ENCODE measurements around the gene WFIKKN2. TPM values are rescaled to one million over a fixed set of nuclear protein-coding genes. Genes with fewer than 3 reads are reported as not detected.

The WFIKKN2 gene
- total RNA-seq, 2 experiments from 2014 or later: not detected

DNA sequence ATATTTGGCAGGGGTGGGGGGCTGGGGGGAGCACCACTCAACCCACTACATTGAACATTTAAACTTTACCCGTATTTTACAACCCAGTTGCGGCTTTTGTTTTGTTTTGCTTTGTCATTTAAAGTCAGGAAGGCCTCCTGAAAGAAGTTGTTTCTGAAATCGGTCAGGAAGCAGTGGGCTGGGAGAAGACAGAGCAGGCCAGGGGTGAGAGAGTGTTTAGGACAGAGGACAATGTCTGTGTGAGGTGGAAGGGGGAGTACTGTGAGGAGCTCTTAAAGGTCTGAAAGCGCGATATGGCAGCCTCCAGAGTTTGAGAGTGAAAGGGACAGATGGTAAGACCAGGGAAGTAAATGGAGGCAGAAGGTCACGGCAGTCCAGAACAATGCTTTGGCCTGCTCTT, 6.1 kb upstream of the WFIKKN2 start:
- no TSS peak for BruUV-seq (replicated peaks)

DNA sequence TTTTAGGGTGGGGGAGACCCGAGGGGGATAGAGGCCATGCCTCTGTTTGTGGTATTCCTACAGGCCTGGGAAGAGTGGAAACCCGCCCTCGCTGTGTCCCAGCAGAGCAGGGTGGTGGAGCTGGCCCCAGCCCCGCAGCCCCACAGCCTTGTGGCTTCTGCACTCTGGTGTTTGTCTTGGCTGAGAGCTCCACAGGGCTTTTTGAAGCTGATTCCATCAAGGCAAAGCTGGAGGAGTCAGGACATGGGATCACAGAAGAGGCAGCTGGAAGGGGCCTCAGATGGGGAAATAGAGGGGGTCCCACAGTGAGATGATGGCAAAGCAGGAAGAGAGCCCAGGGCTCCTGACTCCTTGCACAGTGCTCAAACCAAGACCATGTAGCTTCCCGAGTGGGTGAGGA, 5.0 kb upstream of the WFIKKN2 start:
- intact Hi-C loops (cut with micrococcal nuclease; ENCODE audit: unreplicated experiment): no loop called here
- POLR2A ChIA-PET: interaction anchor here (0.9 kb wide), 1 partner anchor 78 kb away, joined by 3 read pairs; no protein-coding TSS in a partner anchor
- BruUV-seq (replicated peaks): no TSS peak

More for the DNA sequence above, 6.1 kb upstream of the WFIKKN2 start:
- H2AFZ ChIP-seq (ENCODE audit: low read length): peak overlapping the region; percentile 16; the same call in 1 of the 2 replicates
- H3K27ac ChIP-seq (ENCODE audit: low read depth, low read length, poor library complexity, severe bottlenecking): no peak overlapping the region
- intact Hi-C loops (cut with micrococcal nuclease; ENCODE audit: unreplicated experiment): no loop called here
- ChIA-PET CTCF (ENCODE audit: unreplicated experiment) (interaction anchor here (0.5 kb wide), 1 partner anchor 282 kb away, joined by 6 read pairs; no protein-coding TSS in a partner anchor), POLR2A (interaction anchor here (0.6 to 1.7 kb wide), 3 partner anchors 27 to 133 kb away, joined by 3 to 4 read pairs (median 4); no protein-coding TSS in a partner anchor)
- H3K79me2 ChIP-seq (ENCODE audit: insufficient read depth, low read depth, low read length): no peaks in the 10 kb centered on the region
- H3K9me2 ChIP-seq (ENCODE audit: insufficient read depth, low read length): no peaks in the 10 kb centered on the region
- TF ChIP-seq CTCF (conservative IDR thresholded peaks at IDR 0.05; ENCODE audit: low read length): no peak
- TF ChIP-seq EZH2phosphoT487 (IDR thresholded peaks at IDR 0.05; ENCODE audit: borderline replicate concordance, low read depth, low read length): no peak
- DNase-seq (ENCODE audit: low spot score): no peak
- H3K4me2 ChIP-seq (ENCODE audit: low read length): peak overlapping the region; percentile 42
- no peaks in the 10 kb centered on the region for H3K36me3 ChIP-seq (ENCODE audit: insufficient read depth, low read length)
- H3K4me3 ChIP-seq (ENCODE audit: low read depth, low read length, poor library complexity, severe bottlenecking): no peak overlapping the region
- no peaks in the 10 kb centered on the region for H4K20me1 ChIP-seq (ENCODE audit: insufficient read depth, low read length)
- H3K9me3 ChIP-seq (ENCODE audit: low read length): no peaks in the 10 kb centered on the region
- H3K4me1 ChIP-seq (ENCODE audit: insufficient read depth, low read length, poor library complexity, severe bottlenecking): peaks cover 17% of the 10 kb centered on the region

More for the DNA sequence above, 5.0 kb upstream of the WFIKKN2 start:
- CTCF ChIA-PET (ENCODE audit: unreplicated experiment): interaction anchor here (0.5 kb wide), 1 partner anchor 309 kb away, joined by 3 read pairs; no protein-coding TSS in a partner anchor
- Histone ChIP-seq H4K20me1 (ENCODE audit: insufficient read depth, low read length) (no peaks in the 10 kb centered on the region), H3K4me1 (ENCODE audit: insufficient read depth, low read length, poor library complexity, severe bottlenecking) (peaks cover 17% of the 10 kb centered on the region), H3K79me2 (ENCODE audit: insufficient read depth, low read depth, low read length) (no peaks in the 10 kb centered on the region), H3K9me3 (ENCODE audit: low read length) (no peaks in the 10 kb centered on the region), H3K4me3 (ENCODE audit: low read depth, low read length, poor library complexity, severe bottlenecking) (no peak overlapping the region), H3K9me2 (ENCODE audit: insufficient read depth, low read length) (no peaks in the 10 kb centered on the region), H2AFZ (ENCODE audit: low read length) (no peak overlapping the region), H3K27ac (ENCODE audit: low read depth, low read length, poor library complexity, severe bottlenecking) (no peak overlapping the region), H3K36me3 (ENCODE audit: insufficient read depth, low read length) (no peaks in the 10 kb centered on the region), H3K4me2 (ENCODE audit: low read length) (no peak overlapping the region)
- TF ChIP-seq EZH2phosphoT487 (IDR thresholded peaks at IDR 0.05; ENCODE audit: borderline replicate concordance, low read depth, low read length) (no peak), CTCF (conservative IDR thresholded peaks at IDR 0.05; ENCODE audit: low read length) (no peak)
- no peak for DNase-seq (ENCODE audit: low spot score)

All from OCI-LY7 (cell line).